ENCODE data around the gene APOL4.

The APOL4 gene

DNA sequence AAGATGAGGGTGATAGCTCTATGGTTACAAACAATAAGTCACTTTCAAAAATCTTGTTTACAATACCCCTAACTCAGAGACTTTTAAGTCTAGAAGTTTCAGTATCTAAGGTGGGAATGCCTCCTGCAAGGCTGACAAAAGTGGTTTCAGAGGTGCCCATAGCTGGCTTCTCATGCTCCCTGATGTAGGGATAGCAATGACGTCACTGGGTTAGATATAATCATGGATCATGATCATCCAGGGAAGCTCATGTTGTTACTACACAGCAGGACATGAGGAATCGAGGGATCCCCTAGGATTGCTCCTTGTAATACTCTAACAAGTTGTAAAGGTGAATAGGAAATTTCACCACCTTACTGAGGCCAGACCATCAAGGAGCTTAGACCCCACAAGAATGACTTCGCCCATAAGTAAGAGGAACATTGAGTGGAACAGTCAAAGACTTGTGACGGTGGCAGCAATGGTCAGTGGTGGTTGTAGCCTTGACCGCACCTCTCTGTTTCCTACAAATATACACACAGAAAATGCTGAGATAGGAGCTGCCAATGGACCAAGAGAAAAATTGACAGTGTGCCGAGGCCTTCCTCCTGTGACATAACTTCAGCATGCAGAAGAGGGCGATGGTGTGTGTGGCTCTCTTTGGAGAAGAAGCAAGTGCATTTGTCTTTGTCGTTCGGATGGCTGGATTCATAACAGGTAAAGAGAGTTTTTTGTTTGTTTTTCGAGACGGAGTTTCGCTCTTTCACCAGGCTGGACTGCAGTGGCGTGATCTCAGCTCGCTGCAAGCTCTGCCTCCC, 15.6 kb downstream of the APOL4 start:
- no peak overlapping the region for H2AFZ ChIP-seq (ENCODE audit: low read length)
- H3F3A ChIP-seq (ENCODE audit: insufficient read depth, low read length): no peaks in the 10 kb centered on the region
- TF ChIP-seq EZH2 (IDR thresholded peaks at IDR 0.05; ENCODE audit: borderline replicate concordance, low read length): no peak
- TF ChIP-seq, protein P1, sequence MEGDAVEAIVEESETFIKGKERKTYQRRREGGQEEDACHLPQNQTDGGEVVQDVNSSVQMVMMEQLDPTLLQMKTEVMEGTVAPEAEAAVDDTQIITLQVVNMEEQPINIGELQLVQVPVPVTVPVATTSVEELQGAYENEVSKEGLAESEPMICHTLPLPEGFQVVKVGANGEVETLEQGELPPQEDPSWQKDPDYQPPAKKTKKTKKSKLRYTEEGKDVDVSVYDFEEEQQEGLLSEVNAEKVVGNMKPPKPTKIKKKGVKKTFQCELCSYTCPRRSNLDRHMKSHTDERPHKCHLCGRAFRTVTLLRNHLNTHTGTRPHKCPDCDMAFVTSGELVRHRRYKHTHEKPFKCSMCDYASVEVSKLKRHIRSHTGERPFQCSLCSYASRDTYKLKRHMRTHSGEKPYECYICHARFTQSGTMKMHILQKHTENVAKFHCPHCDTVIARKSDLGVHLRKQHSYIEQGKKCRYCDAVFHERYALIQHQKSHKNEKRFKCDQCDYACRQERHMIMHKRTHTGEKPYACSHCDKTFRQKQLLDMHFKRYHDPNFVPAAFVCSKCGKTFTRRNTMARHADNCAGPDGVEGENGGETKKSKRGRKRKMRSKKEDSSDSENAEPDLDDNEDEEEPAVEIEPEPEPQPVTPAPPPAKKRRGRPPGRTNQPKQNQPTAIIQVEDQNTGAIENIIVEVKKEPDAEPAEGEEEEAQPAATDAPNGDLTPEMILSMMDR (IDR thresholded peaks at IDR 0.05; ENCODE audit: low read length): no peak
- no peaks in the 10 kb centered on the region for H3K36me3 ChIP-seq (ENCODE audit: insufficient read depth, low read length)
- H4K20me1 ChIP-seq (ENCODE audit: insufficient read depth, low read length): no peaks in the 10 kb centered on the region
- H3K9me3 ChIP-seq (ENCODE audit: low read length): no peaks in the 10 kb centered on the region
- H3K79me2 ChIP-seq (ENCODE audit: insufficient read depth, low read length): no peaks in the 10 kb centered on the region
- no peaks in the 10 kb centered on the region; the same call in 1 of the 2 replicates for H3K27me3 ChIP-seq (ENCODE audit: insufficient read depth, low read length)
- H3K4me2 ChIP-seq (ENCODE audit: low read length): no peak overlapping the region
- H3K4me1 ChIP-seq (ENCODE audit: insufficient read depth, low read length, severe bottlenecking): no peaks in the 10 kb centered on the region
- no peak overlapping the region for H3K9ac ChIP-seq (ENCODE audit: low read length)
- no peaks in the 10 kb centered on the region for H3K9me2 ChIP-seq (ENCODE audit: low read depth, low read length)
- no peak overlapping the region for H3K4me3 ChIP-seq (ENCODE audit: low read depth, low read length, poor library complexity, severe bottlenecking)
- no peak overlapping the region for H3K27ac ChIP-seq (ENCODE audit: low read depth, low read length, poor library complexity, severe bottlenecking)

DNA sequence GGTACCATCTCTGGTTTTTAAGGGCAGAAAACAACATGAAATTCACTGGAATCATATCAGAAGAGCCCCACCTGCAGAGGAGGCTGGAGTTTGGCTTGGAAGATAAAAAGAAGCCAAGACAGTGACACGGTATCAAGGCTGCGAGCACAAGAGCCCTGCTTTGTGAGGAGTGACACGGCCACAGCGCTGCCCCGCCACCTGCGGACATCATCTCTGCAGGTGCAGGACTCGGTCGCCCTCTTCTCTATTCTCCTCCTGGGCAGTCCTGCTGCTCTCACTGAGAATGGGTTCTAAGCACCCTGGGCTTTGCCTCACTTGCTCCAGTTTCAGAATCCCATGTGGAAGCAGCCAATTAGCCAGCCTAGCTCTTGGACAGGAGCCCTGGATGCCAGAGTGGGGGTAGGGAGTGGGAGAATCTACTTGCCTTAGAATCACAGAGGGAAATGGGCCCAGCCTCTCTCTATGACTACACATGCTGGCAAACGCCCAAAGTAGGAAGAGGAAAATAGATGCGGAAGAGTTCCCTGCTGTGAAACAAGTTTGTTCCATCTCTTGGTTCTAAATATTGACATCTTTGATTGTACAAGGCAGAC, 17.1 kb downstream of the APOL4 start:
- no peaks in the 10 kb centered on the region for H3K79me2 ChIP-seq (ENCODE audit: insufficient read depth, low read length)
- H3K9me2 ChIP-seq (ENCODE audit: low read depth, low read length): no peaks in the 10 kb centered on the region
- no peak overlapping the region for H3K4me2 ChIP-seq (ENCODE audit: low read length)
- H3K4me1 ChIP-seq (ENCODE audit: insufficient read depth, low read length, severe bottlenecking): peaks cover 4% of the 10 kb centered on the region
- H2AFZ ChIP-seq (ENCODE audit: low read length): no peak overlapping the region
- no peaks in the 10 kb centered on the region for H4K20me1 ChIP-seq (ENCODE audit: insufficient read depth, low read length)
- H3K4me3 ChIP-seq (ENCODE audit: low read depth, low read length, poor library complexity, severe bottlenecking): no peak overlapping the region
- no peaks in the 10 kb centered on the region; the same call in 1 of the 2 replicates for H3K27me3 ChIP-seq (ENCODE audit: insufficient read depth, low read length)
- no peak for TF ChIP-seq EZH2 (IDR thresholded peaks at IDR 0.05; ENCODE audit: borderline replicate concordance, low read length)
- TF ChIP-seq, protein P1 (IDR thresholded peaks at IDR 0.05; ENCODE audit: low read length): no peak
- no peak overlapping the region for H3K9ac ChIP-seq (ENCODE audit: low read length)
- no peaks in the 10 kb centered on the region for H3K9me3 ChIP-seq (ENCODE audit: low read length)
- H3F3A ChIP-seq (ENCODE audit: insufficient read depth, low read length): no peaks in the 10 kb centered on the region
- H3K27ac ChIP-seq (ENCODE audit: low read depth, low read length, poor library complexity, severe bottlenecking): no peak overlapping the region
- no peaks in the 10 kb centered on the region for H3K36me3 ChIP-seq (ENCODE audit: insufficient read depth, low read length)

DNA sequence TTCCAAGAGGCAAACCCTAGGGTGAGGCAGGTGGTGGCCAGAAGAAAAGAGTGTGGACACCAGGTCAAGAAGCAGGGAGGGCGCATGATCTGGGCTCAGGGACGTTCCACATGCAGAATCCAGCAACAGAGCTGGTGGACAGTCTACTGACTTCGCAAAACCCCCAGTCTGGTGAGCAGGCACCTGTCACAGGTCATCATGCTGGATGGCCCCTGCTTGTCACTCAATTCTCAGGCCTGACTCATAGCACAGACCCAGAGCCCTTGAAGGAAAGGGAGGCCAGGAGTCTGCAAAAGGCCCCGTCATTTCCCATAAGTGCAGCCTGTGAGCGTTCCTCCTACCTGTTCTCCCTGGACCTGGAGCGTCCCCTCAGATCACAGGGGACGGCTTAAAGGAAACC, 18.2 kb downstream of the APOL4 start:
- H3K79me2 ChIP-seq (ENCODE audit: insufficient read depth, low read length): no peaks in the 10 kb centered on the region
- no peak overlapping the region for H3K9ac ChIP-seq (ENCODE audit: low read length)
- H3K4me1 ChIP-seq (ENCODE audit: insufficient read depth, low read length, severe bottlenecking): peaks cover 4% of the 10 kb centered on the region
- H2AFZ ChIP-seq (ENCODE audit: low read length): no peak overlapping the region
- no peaks in the 10 kb centered on the region for H3K9me2 ChIP-seq (ENCODE audit: low read depth, low read length)
- H3K4me2 ChIP-seq (ENCODE audit: low read length): no peak overlapping the region
- H3F3A ChIP-seq (ENCODE audit: insufficient read depth, low read length): no peaks in the 10 kb centered on the region
- no peaks in the 10 kb centered on the region; the same call in 1 of the 2 replicates for H3K27me3 ChIP-seq (ENCODE audit: insufficient read depth, low read length)
- no peak overlapping the region for H3K27ac ChIP-seq (ENCODE audit: low read depth, low read length, poor library complexity, severe bottlenecking)
- no peak overlapping the region for H3K4me3 ChIP-seq (ENCODE audit: low read depth, low read length, poor library complexity, severe bottlenecking)
- H3K36me3 ChIP-seq (ENCODE audit: insufficient read depth, low read length): no peaks in the 10 kb centered on the region
- H4K20me1 ChIP-seq (ENCODE audit: insufficient read depth, low read length): no peaks in the 10 kb centered on the region
- no peaks in the 10 kb centered on the region for H3K9me3 ChIP-seq (ENCODE audit: low read length)
- TF ChIP-seq EZH2 (IDR thresholded peaks at IDR 0.05; ENCODE audit: borderline replicate concordance, low read length): no peak
- TF ChIP-seq, protein P1 (IDR thresholded peaks at IDR 0.05; ENCODE audit: low read length): no peak

All from OCI-LY1 (cell line).